Fibroblast of pulmonary artery (primary cell): ENCODE data around the gene TMEM94.

Experiments
- DNase-seq: peaks from one replicate; pipeline ENCODE4 v3.0.0-alpha.2; 2010; ENCODE audit warnings: low read depth
- H3K4me3 ChIP-seq: replicated peaks from 2 replicates; pipeline ENCODE4 v1.5.1; 2011; ENCODE audit warnings: low read depth, mild to moderate bottlenecking, control low read depth, low read length, moderate library complexity
- TF ChIP-seq, protein P1 (sequence below): IDR thresholded peaks from 2 replicates; pipeline ENCODE4 v1.5.1; 2011; ENCODE audit warnings: mild to moderate bottlenecking, control low read depth, low read length, inconsistent platforms; ENCODE audit errors: missing control alignments

TMEM94 gene

DNA sequence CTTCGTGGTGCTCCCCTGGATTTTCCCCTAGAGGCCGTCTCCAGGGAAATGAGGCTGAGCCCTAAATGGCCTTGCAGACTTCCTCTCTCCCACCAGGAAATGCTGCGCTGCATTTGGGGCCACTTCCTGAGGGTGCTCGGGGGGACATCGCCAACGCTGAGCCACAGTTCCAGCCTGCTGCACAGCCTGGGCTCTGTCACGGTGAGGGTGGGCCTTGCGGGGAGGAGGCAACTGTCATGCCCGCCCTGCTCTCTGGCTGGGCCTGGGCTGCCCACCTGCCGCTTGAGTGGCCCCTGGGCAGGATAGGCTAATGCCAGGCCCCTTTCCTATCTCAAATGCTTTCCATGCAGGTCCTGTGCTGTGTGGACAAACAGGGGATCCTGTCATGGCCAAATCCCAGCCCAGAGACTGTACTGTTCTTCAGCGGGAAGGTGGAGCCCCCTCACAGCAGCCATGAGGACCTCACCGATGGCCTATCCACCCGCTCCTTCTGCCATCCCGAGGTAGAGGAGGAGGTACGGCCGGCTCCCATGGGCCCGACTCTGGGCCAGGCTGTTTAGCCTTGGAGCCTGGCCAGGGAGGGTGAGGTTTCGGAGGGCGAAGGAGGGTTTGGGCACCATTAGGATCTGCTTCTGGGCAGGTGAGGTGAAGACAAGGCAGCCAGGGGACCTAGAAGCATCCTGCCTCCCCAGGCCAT, 34.7 kb downstream of the TMEM94 start:
- TF ChIP-seq, protein P1, sequence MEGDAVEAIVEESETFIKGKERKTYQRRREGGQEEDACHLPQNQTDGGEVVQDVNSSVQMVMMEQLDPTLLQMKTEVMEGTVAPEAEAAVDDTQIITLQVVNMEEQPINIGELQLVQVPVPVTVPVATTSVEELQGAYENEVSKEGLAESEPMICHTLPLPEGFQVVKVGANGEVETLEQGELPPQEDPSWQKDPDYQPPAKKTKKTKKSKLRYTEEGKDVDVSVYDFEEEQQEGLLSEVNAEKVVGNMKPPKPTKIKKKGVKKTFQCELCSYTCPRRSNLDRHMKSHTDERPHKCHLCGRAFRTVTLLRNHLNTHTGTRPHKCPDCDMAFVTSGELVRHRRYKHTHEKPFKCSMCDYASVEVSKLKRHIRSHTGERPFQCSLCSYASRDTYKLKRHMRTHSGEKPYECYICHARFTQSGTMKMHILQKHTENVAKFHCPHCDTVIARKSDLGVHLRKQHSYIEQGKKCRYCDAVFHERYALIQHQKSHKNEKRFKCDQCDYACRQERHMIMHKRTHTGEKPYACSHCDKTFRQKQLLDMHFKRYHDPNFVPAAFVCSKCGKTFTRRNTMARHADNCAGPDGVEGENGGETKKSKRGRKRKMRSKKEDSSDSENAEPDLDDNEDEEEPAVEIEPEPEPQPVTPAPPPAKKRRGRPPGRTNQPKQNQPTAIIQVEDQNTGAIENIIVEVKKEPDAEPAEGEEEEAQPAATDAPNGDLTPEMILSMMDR: no peak
- no peak for DNase-seq
- no peak overlapping the region for H3K4me3 ChIP-seq

DNA sequence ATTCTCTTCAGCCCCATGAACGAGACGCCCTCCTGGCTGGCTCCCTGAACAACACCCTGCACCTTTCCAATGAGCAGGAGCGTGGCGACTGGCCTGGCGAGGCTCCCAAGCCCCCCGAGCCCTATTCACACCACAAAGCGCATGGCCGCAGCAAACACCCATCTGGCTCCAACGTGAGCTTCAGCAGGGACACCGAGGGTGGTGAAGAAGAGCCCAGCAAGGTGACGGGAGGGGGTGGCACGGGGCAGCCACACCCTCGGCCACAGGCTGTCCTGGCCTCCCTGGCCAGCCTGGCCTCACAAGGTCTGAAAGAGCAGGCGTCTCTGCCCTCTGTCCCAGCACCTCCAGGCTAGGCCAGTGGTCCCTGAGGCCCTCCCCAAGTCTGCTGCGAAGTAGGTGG, 35.2 kb downstream of the TMEM94 start:
- no peak for DNase-seq
- TF ChIP-seq, protein P1: no peak
- H3K4me3 ChIP-seq: no peak overlapping the region

DNA sequence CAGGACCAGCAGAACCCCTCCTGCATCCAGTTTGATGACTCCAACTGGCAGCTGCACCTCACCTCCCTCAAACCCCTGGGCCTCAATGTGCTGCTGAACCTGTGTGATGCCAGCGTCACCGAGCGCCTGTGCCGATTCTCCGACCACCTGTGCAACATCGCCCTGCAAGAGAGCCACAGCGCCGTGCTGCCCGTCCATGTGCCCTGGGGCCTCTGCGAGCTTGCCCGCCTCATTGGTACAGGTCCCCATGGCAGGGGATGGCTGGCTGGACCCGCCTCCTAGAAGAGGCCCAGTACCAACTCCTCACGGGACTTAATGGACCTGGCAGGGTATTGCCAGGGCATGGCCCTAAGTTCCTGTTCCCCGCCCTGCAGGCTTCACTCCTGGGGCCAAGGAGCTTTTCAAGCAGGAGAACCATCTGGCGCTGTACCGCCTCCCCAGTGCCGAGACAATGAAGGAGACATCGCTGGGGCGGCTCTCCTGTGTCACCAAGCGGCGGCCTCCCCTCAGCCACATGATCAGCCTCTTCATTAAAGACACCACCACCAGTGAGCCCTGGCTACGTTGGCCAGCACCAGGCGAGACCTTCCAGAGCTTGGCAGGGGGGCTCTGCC, 36.2 kb downstream of the TMEM94 start:
- no peak for DNase-seq
- no peak overlapping the region for H3K4me3 ChIP-seq
- TF ChIP-seq, protein P1: no peak

DNA sequence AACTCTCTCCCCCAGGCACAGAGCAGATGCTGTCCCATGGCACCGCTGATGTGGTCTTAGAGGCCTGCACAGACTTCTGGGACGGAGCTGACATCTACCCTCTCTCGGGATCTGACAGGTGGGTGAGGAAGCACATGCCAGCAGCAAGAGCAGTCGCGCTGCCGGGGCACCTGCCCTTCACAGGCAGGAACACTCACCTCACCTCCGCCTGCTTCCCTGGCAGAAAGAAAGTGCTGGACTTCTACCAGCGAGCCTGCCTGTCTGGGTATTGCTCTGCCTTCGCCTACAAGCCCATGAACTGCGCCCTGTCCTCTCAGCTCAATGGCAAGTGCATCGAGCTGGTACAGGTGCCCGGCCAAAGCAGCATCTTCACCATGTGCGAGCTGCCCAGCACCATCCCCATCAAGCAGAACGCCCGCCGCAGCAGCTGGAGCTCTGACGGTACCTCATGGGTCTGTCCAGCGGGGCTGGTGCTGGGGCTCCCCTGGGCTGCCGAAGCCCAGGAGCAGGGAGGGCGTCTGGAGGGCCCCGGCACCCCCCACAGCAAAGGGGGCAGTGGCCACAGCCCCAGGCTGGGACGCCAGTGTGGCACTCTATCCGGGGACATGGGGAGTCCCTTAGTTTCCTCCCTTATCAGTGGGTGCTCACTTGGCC, 37.2 kb downstream of the TMEM94 start:
- H3K4me3 ChIP-seq: no peak overlapping the region
- TF ChIP-seq, protein P1: no peak

DNA sequence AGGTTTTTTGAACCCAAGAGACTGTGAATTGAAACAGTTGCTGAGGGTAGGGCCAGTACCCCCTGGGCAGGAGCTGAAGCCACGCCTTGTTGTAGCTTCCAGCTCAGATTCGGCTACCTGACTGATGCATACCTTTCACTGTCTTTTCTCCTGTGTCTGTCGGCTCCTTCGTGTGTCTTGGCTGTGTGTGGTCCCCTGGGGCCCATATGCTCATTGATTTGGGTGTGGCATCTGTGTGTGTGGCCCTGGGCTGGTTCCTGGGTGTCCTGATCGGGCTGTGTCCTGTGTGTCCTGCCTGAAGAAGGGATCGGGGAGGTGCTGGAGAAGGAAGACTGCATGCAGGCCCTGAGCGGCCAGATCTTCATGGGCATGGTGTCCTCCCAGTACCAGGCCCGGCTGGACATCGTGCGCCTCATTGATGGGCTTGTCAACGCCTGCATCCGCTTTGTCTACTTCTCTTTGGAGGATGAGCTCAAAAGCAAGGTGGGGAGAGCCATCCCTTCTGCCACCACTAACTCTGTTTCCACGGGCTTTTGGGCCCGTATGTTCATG, 38.0 kb downstream of the TMEM94 start:
- no peak overlapping the region for H3K4me3 ChIP-seq
- TF ChIP-seq, protein P1: no peak
- no peak for DNase-seq

More for the DNA sequence above, 37.2 kb downstream of the TMEM94 start:
- DNase-seq: no peak

DNA sequence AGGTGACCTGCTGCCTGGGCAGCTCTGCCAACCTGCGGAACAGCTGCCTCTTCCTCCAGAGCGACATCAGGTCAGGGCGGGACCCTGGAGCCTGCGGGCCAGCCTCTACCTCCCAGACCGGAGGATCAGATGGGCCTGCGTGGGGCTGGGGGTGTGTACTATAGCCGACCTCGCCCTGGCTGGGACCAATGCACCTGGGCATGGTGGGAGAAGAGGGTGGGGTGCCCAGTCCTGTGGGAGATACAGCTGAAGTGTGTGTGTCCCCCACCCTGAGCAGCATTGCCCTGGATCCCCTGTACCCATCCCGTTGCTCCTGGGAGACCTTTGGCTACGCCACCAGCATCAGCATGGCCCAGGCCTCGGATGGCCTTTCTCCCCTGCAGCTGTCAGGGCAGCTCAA, 39.6 kb downstream of the TMEM94 start:
- TF ChIP-seq, protein P1: no peak
- H3K4me3 ChIP-seq: no peak overlapping the region
- no peak for DNase-seq
